K562 (cell line): Measurements from ENCODE around the gene LAMP1. TPM values are rescaled to one million over a fixed set of nuclear protein-coding genes. Genes with fewer than 3 reads are reported as not detected.
A peak's percentile ranks its signal among the peaks of the same experiment; 100 is the strongest.

Source experiments
- AFF1 ChIP-seq, 2 experiments: fragments of 450-650 bp; IDR thresholded peaks; 2 replicates each; pipeline ENCODE4 v1.6.1; 2018; ENCODE audit warnings: mild to moderate bottlenecking in 2 of 2, low read depth in 1 of 2; ENCODE audit not compliant: partially characterized antibody in 2 of 2
- BMI1 ChIP-seq: fragments of 150-350 bp; IDR thresholded peaks from 2 replicates; pipeline ENCODE4 v1.6.1; 2014; ENCODE audit warnings: low read length
- HMBOX1 ChIP-seq: sonication (generic); IDR thresholded peaks from 2 replicates; pipeline ENCODE4 v1.6.1; 2016
- KLF10 ChIP-seq: fragments of 250-450 bp; sonication (Bioruptor Pico); IDR thresholded peaks from 2 replicates; pipeline ENCODE4 v1.6.1; 2021; ENCODE audit warnings: matching md5 sums
- NELFE ChIP-seq: IDR thresholded peaks from 2 replicates; pipeline ENCODE4 v1.6.1; 2011; ENCODE audit warnings: mild to moderate bottlenecking; ENCODE audit not compliant: insufficient read depth, insufficient read length
- NFE2 ChIP-seq: IDR thresholded peaks from 2 replicates; pipeline ENCODE4 v1.6.1; 2014; ENCODE audit warnings: antibody characterized with exemption, low read depth
- NR2C1 ChIP-seq, 2 experiments: fragments of 450-650 bp; IDR thresholded peaks; 2 replicates each; pipeline ENCODE4 v1.6.1; 2017; ENCODE audit warnings: mild to moderate bottlenecking in 2 of 2, antibody characterized with exemption in 1 of 2, inconsistent platforms in 1 of 2, missing compliant biosample characterization in 1 of 2, missing genetic modification characterization in 1 of 2
- PBX2 ChIP-seq, 2 experiments: IDR thresholded peaks in 1 of 2; conservative IDR thresholded peaks in 1 of 2; 2 replicates each; pipeline ENCODE4 v1.6.1; 2016; ENCODE audit warnings: low read depth in 2 of 2, mild to moderate bottlenecking in 1 of 2, missing compliant biosample characterization in 1 of 2, missing genetic modification characterization in 1 of 2, moderate library complexity in 1 of 2
- PRDM10 ChIP-seq: fragments of 450-650 bp; IDR thresholded peaks from 2 replicates; pipeline ENCODE4 v1.6.1; 2018; ENCODE audit not compliant: partially characterized antibody
- RNF2 ChIP-seq: sonication (generic); IDR thresholded peaks from 2 replicates; pipeline ENCODE4 v1.6.1; 2016
- VEZF1 ChIP-seq: fragments of 200-800 bp; sonication (Bioruptor generic); IDR thresholded peaks from 2 replicates; pipeline ENCODE4 v1.6.1; 2017; ENCODE audit warnings: missing genetic modification characterization, missing compliant biosample characterization
- ZNF699 ChIP-seq: fragments of 250-450 bp; sonication (Bioruptor Pico); IDR thresholded peaks from 2 replicates; pipeline ENCODE4 v1.8.0; 2021; ENCODE audit warnings: mild to moderate bottlenecking, moderate library complexity; ENCODE audit not compliant: insufficient replicate concordance
- polyA plus RNA-seq, 8 experiments: library from polyadenylated mRNA; depleted of rRNA in 4 of 8; stranded (reverse) in 5 of 8; unstranded in 3 of 8; fragments of >200 nt; fragmentation: Nextera tagmentation in 2 of 8; fragmentation: Illumina TruSeq in 1 of 8; extraction: Ambion mirVana in 2 of 8; extraction: Trizol in 1 of 8; gene quantifications; 2 replicates each; pipeline versions ENCODE4 v1.2.1 to v1.2.3, GENCODE V29; 2011 to 2014; ENCODE audit warnings: inconsistent platforms in 1 of 8, missing spikeins in 1 of 8
- total RNA-seq, 7 experiments: library from RNA; depleted of rRNA in 6 of 7; stranded (reverse); fragments of >200 nt in 6 of 7; fragmentation: Illumina TruSeq in 2 of 7; extraction: Trizol in 2 of 7; gene quantifications; 2 replicates each; pipeline versions ENCODE4 v1.2.1 to v1.2.3, GENCODE V29; 2011 to 2021; ENCODE audit warnings: low replicate concordance in 1 of 7

LAMP1 gene
- total and polyA plus RNA-seq, 9 of the 15 experiments (the other 6 are each of a cell fraction or from before 2014, with no cell fraction given), result 2.2 to 70.1 (median 30.5) TPM

- TF ChIP-seq AFF1 (IDR thresholded peaks at IDR 0.05; ENCODE audit: low read depth in 1 of 2, partially characterized antibody in 2 of 2) (no peak), KLF10 (CRISPR knock-in tag) (no peak), VEZF1 (CRISPR knock-in tag) (peak; percentile 88), PBX2 (CRISPR knock-in tag; IDR thresholded peaks at IDR 0.05; ENCODE audit: low read depth) (no peak), PBX2 (tag; conservative IDR thresholded peaks at IDR 0.05; ENCODE audit: low read depth) (no peak), RNF2 (no peak), BMI1 (no peak), NELFE (no peak), HMBOX1 (no peak), NFE2 (no peak), NR2C1 (IDR thresholded peaks at IDR 0.05) (no peak), NR2C1 (tag; IDR thresholded peaks at IDR 0.05) (no peak), ZNF699 (CRISPR knock-in tag) (no peak), PRDM10 (no peak)
Observed at GRCh38 chr13:113298043-113298945, 1.3 kb downstream of the LAMP1 start (continued).
